HepG2 (cell line): ENCODE data around the gene CCDC73. TPM values are rescaled to one million over a fixed set of nuclear protein-coding genes. Genes with fewer than 3 reads are reported as not detected.

Source experiments
- ATAC-seq: fragments of 200-7000 bp; cut with Tn5 transposase; 3 replicates; pipeline ENCODE4 v1.9.1; 2020; ENCODE audit warnings: mild to moderate bottlenecking, moderate library complexity
- BruUV-seq: library from RNA; stranded (reverse); fragments of 400-500 nt; replicated peaks from 2 replicates; lab custom pipeline; 2021; lab: Mats Ljungman, UMichigan
- CTCF ChIA-PET: fragments of 300-600 bp; formaldehyde crosslinking; extraction: SDS; loops from one replicate; lab custom pipeline; 2021; ENCODE audit warnings: low total read pairs, inconsistent platforms, low intra/inter-chr PET ratio; lab: Yijun Ruan, JAX
- POLR2A ChIA-PET: fragments of 350-600 bp; sonication (Branson Sonifier 250); formaldehyde crosslinking; loops from one replicate; lab custom pipeline; 2020; ENCODE audit warnings: antibody characterized with exemption, inconsistent platforms; lab: Yijun Ruan, JAX
- DNase-seq: peaks from one replicate; pipeline ENCODE4 v3.0.0-alpha.2; 2015; ENCODE audit warnings: low spot score
- FAIRE-seq: peaks from 3 replicates; lab custom pipeline; 2011; peaks lifted over from hg19 to GRCh38; lab: Jason Lieb, UNC
- H2AFZ ChIP-seq: one replicate; pipeline ENCODE4 v1.6.1; 2011; ENCODE audit warnings: low read length, inconsistent platforms
- H3K27ac ChIP-seq: fragments of 300-600 bp; 3 replicates; pipeline ENCODE4 v1.8.0; 2011; ENCODE audit warnings: mixed run types, mild to moderate bottlenecking, mixed read lengths, low read length, inconsistent platforms; ENCODE audit not compliant: insufficient read depth; ENCODE audit errors: extremely low read length
- H3K27me3 ChIP-seq, 2 experiments: fragments of 200-600 bp in 1 of 2; 2 replicates in 1 of 2; 3 replicates in 1 of 2; pipeline versions ENCODE4 v1.6.0 to v1.8.0; 2011; ENCODE audit warnings: low read length in 2 of 2, mild to moderate bottlenecking in 2 of 2, moderate library complexity in 2 of 2, inconsistent platforms in 1 of 2; ENCODE audit not compliant: insufficient read depth in 2 of 2, control insufficient read depth in 1 of 2
- H3K36me3 ChIP-seq, 2 experiments: fragments of 200-600 bp in 1 of 2; replicated peaks in 1 of 2; 2 replicates in 1 of 2; 3 replicates in 1 of 2; pipeline versions ENCODE4 v1.5.1 to v1.8.0; 2011; ENCODE audit warnings: low read length in 2 of 2, inconsistent platforms in 1 of 2; ENCODE audit not compliant: insufficient read depth in 2 of 2, control insufficient read depth in 1 of 2
- H3K4me1 ChIP-seq: 2 replicates; pipeline ENCODE4 v1.5.1; 2012; ENCODE audit warnings: low read length, inconsistent platforms; ENCODE audit not compliant: insufficient read depth
- H3K4me2 ChIP-seq: 2 replicates; pipeline ENCODE4 v1.6.0; 2011; ENCODE audit warnings: low read depth, low read length, inconsistent platforms
- H3K4me3 ChIP-seq, 3 experiments: fragments of 200-600 bp in 1 of 3; sonication (generic), shearing (Covaris generic) in 1 of 3; replicated peaks in 1 of 3; 2 replicates each; pipeline ENCODE4 v1.5.1; 2011 to 2016; ENCODE audit warnings: low read length in 3 of 3, inconsistent platforms in 2 of 3, low read depth in 2 of 3, mild to moderate bottlenecking in 2 of 3, control low read depth in 1 of 3, mixed read lengths in 1 of 3; ENCODE audit not compliant: insufficient read depth in 1 of 3
- H3K79me2 ChIP-seq: one replicate; pipeline ENCODE4 v1.6.1; 2011; ENCODE audit warnings: low read length, inconsistent platforms; ENCODE audit not compliant: insufficient read depth
- H3K9ac ChIP-seq: 2 replicates; pipeline ENCODE4 v1.6.0; 2011; ENCODE audit warnings: mild to moderate bottlenecking, low read depth, low read length, inconsistent platforms; ENCODE audit not compliant: insufficient read depth
- H3K9me3 ChIP-seq: 2 replicates; pipeline ENCODE4 v1.5.1; 2012; ENCODE audit warnings: mild to moderate bottlenecking, low read length
- H4K20me1 ChIP-seq: 2 replicates; pipeline ENCODE4 v1.6.0; 2011; ENCODE audit warnings: inconsistent platforms, mild to moderate bottlenecking, low read length, moderate library complexity; ENCODE audit not compliant: insufficient read depth
- ATAD3A ChIP-seq: sonication (generic); formaldehyde crosslinking; IDR thresholded peaks from 2 replicates; pipeline ENCODE4 v1.4.0; 2020; ENCODE audit warnings: missing genetic modification reagents
- ATM ChIP-seq: fragments of 450-650 bp; IDR thresholded peaks from 2 replicates; pipeline ENCODE4 v1.7.1; 2017; ENCODE audit warnings: mild to moderate bottlenecking, borderline replicate concordance
- BCL3 ChIP-seq: sonication (generic); formaldehyde crosslinking; IDR thresholded peaks from 2 replicates; pipeline ENCODE4 v1.5.1; 2020; ENCODE audit warnings: mild to moderate bottlenecking, missing genetic modification reagents, moderate library complexity
- CCDC6 ChIP-seq: sonication (generic); formaldehyde crosslinking; IDR thresholded peaks from 2 replicates; pipeline ENCODE4 v1.8.1; 2022; ENCODE audit warnings: mild to moderate bottlenecking, missing genetic modification reagents, moderate library complexity
- MLX ChIP-seq: IDR thresholded peaks from 2 replicates; pipeline ENCODE4 v1.6.1; 2016
- NR2F6 ChIP-seq, 2 experiments: IDR thresholded peaks; 2 replicates each; pipeline ENCODE4 v1.6.1; 2016; ENCODE audit warnings: antibody characterized with exemption in 1 of 2, mild to moderate bottlenecking in 1 of 2
- PCBP1 ChIP-seq: fragments of 200-400 bp; formaldehyde crosslinking; IDR thresholded peaks from 2 replicates; pipeline ENCODE4 v1.6.1; 2017; ENCODE audit warnings: mild to moderate bottlenecking, low read depth, low read length, borderline replicate concordance
- RBM22 ChIP-seq: fragments of 200-400 bp; formaldehyde crosslinking; optimal IDR thresholded peaks from 2 replicates; pipeline ENCODE3; 2017; ENCODE audit warnings: mild to moderate bottlenecking, low read length, moderate library complexity
- SSRP1 ChIP-seq: IDR thresholded peaks from 2 replicates; pipeline ENCODE4 v1.6.1; 2016; ENCODE audit warnings: control low read depth
- TEF ChIP-seq: sonication (generic); formaldehyde crosslinking; IDR thresholded peaks from 2 replicates; pipeline ENCODE4 v1.5.0; 2020; ENCODE audit warnings: missing genetic modification reagents
- ZNF558 ChIP-seq: sonication (generic); formaldehyde crosslinking; IDR thresholded peaks from 2 replicates; pipeline ENCODE4 v1.9.0; 2022; ENCODE audit warnings: mild to moderate bottlenecking, missing genetic modification reagents, borderline replicate concordance
- ZNF788 ChIP-seq: sonication (generic); formaldehyde crosslinking; IDR thresholded peaks from 2 replicates; pipeline ENCODE4 v1.5.0; 2020; ENCODE audit warnings: mild to moderate bottlenecking, missing genetic modification reagents, borderline replicate concordance
- ZSCAN5A ChIP-seq: sonication (generic); formaldehyde crosslinking; IDR thresholded peaks from 2 replicates; pipeline ENCODE4 v1.8.0; 2022; ENCODE audit warnings: mild to moderate bottlenecking, missing genetic modification reagents, borderline replicate concordance
- in situ Hi-C: cut with HindIII; loops from 2 replicates; pipeline ENCODE4 v1.10.0; 2017; ENCODE audit warnings: low pct_unique_long_range_greater_than_20kb; ENCODE audit not compliant: extremely low pct_ligation_motif_present
- intact Hi-C: fragments of 100-400 bp; cut with micrococcal nuclease; formaldehyde crosslinking; loops from one replicate; pipeline ENCODE4 v1.10.0; 2022; ENCODE audit not compliant: unreplicated experiment
- polyA plus RNA-seq, 8 experiments: library from polyadenylated mRNA; depleted of rRNA in 3 of 8; stranded (reverse) in 7 of 8; unstranded in 1 of 8; fragments of >200 nt; fragmentation: Illumina TruSeq in 4 of 8; extraction: Trizol in 4 of 8; gene quantifications; 2 replicates each; pipeline versions ENCODE4 v1.2.1 to v1.2.3, GENCODE V29; 2011 to 2016; ENCODE audit warnings: low read depth in 4 of 8, missing spikeins in 1 of 8, mixed read lengths in 1 of 8; ENCODE audit not compliant: insufficient read depth in 1 of 8
- total RNA-seq, 5 experiments: library from RNA; depleted of rRNA; stranded (reverse); fragments of >200 nt; fragmentation: Illumina TruSeq; extraction: Trizol; gene quantifications; 2 replicates each; pipeline ENCODE4 v1.2.3, GENCODE V29; 2016; ENCODE audit warnings: low read depth in 1 of 5
- TF ChIP-seq, protein P1 (sequence below): sonication (generic); formaldehyde crosslinking; IDR thresholded peaks from 2 replicates; pipeline ENCODE4 v1.4.0; 2020; ENCODE audit warnings: mild to moderate bottlenecking, missing genetic modification reagents, borderline replicate concordance

The CCDC73 gene
- total and polyA plus RNA-seq, 2 of the 13 experiments (the other 11 are each of a cell fraction or from before 2014, with no cell fraction given) = 0.01 to 0.11 TPM

DNA sequence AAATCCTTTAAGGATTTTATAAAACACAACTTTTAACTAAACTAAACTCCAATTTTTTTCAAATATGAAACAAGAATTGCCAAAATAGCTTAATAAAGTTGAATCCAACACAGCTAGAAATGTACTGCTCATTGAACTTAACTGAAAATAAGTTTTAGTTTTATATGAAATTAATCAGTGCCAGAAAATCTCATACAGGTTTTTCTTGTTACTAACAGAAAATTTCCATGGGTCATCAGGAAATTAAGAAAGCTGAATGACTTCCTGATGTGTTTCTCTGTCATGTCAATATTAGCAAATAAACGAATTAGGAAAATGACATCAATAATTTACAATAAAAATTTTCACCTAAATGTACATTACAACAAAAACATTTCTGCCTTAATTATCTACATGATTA is 3.5 kb downstream of the CCDC73 start (continued):
- TF ChIP-seq ZSCAN5A = no peak
- TF ChIP-seq, all 625 proteins: peak for 0

GRCh38 chr11:32786811-32787210 is 7.7 kb downstream of the CCDC73 start:
- H2AFZ ChIP-seq = no peak overlapping the region
- no peaks in the 10 kb centered on the region for H4K20me1 ChIP-seq
- no peak for ATAC-seq
- no peaks in the 10 kb centered on the region for H3K9me3 ChIP-seq
- no peaks in the 10 kb centered on the region for H3K36me3 ChIP-seq
- no peak overlapping the region for H3K9ac ChIP-seq
- BruUV-seq = no TSS peak
- ChIA-PET POLR2A (no interaction called here), CTCF (no interaction called here)
- no peaks in the 10 kb centered on the region for H3K27me3 ChIP-seq
- in situ Hi-C loops = no loop called here
- FAIRE-seq = no peak
- H3K4me2 ChIP-seq = no peak overlapping the region
- DNase-seq = no peak
- peaks cover 6% of the 10 kb centered on the region for H3K4me1 ChIP-seq
- no peak for TF ChIP-seq ZNF788
- TF ChIP-seq NR2F6 (IDR thresholded peaks at IDR 0.05) = no peak
- no peak for TF ChIP-seq NR2F6 (CRISPR knock-in tag; IDR thresholded peaks at IDR 0.05)
- TF ChIP-seq TEF (CRISPR knock-in tag) = no peak
- TF ChIP-seq BCL3 = no peak
- no peak for TF ChIP-seq MLX (CRISPR knock-in tag)
- TF ChIP-seq CCDC6 (CRISPR knock-in tag) = no peak
- no peak for TF ChIP-seq ZNF558 (CRISPR knock-in tag)
- no peak for TF ChIP-seq PCBP1
- TF ChIP-seq ATM = no peak
- TF ChIP-seq, protein P1, sequence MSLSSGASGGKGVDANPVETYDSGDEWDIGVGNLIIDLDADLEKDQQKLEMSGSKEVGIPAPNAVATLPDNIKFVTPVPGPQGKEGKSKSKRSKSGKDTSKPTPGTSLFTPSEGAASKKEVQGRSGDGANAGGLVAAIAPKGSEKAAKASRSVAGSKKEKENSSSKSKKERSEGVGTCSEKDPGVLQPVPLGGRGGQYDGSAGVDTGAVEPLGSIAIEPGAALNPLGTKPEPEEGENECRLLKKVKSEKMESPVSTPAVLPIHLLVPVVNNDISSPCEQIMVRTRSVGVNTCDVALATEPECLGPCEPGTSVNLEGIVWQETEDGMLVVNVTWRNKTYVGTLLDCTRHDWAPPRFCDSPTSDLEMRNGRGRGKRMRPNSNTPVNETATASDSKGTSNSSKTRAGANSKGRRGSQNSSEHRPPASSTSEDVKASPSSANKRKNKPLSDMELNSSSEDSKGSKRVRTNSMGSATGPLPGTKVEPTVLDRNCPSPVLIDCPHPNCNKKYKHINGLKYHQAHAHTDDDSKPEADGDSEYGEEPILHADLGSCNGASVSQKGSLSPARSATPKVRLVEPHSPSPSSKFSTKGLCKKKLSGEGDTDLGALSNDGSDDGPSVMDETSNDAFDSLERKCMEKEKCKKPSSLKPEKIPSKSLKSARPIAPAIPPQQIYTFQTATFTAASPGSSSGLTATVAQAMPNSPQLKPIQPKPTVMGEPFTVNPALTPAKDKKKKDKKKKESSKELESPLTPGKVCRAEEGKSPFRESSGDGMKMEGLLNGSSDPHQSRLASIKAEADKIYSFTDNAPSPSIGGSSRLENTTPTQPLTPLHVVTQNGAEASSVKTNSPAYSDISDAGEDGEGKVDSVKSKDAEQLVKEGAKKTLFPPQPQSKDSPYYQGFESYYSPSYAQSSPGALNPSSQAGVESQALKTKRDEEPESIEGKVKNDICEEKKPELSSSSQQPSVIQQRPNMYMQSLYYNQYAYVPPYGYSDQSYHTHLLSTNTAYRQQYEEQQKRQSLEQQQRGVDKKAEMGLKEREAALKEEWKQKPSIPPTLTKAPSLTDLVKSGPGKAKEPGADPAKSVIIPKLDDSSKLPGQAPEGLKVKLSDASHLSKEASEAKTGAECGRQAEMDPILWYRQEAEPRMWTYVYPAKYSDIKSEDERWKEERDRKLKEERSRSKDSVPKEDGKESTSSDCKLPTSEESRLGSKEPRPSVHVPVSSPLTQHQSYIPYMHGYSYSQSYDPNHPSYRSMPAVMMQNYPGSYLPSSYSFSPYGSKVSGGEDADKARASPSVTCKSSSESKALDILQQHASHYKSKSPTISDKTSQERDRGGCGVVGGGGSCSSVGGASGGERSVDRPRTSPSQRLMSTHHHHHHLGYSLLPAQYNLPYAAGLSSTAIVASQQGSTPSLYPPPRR (CRISPR knock-in tag) = no peak
- TF ChIP-seq SSRP1 (CRISPR knock-in tag) = no peak
- TF ChIP-seq RBM22 = no peak
- no peak for TF ChIP-seq ATAD3A (CRISPR knock-in tag)
- H3K4me3 ChIP-seq = no peak overlapping the region
- no peaks in the 10 kb centered on the region for H3K79me2 ChIP-seq
- no peak overlapping the region for H3K27ac ChIP-seq
- intact Hi-C loops = no loop called here
